Endothelial cell of umbilical vein (primary cell): ENCODE measurements around the gene SLC25A13.

ENCODE experiments used
- EZH2 ChIP-seq: IDR thresholded peaks from 2 replicates; pipeline ENCODE4 v1.6.1; 2012; ENCODE audit warnings: borderline replicate concordance, low read depth, mild to moderate bottlenecking, moderate library complexity, low read length, inconsistent platforms; ENCODE audit not compliant: severe bottlenecking
- FOS ChIP-seq: IDR thresholded peaks from 2 replicates; pipeline ENCODE4 v1.6.1; 2011; ENCODE audit warnings: mild to moderate bottlenecking, low read length, moderate library complexity, borderline replicate concordance; ENCODE audit not compliant: insufficient read depth
- JUN ChIP-seq: IDR thresholded peaks from 2 replicates; pipeline ENCODE4 v1.6.1; 2011; ENCODE audit warnings: borderline replicate concordance, low read depth; ENCODE audit not compliant: insufficient read length, insufficient read depth
- MYC ChIP-seq: IDR thresholded peaks from one replicate; pipeline ENCODE4 v1.6.1; 2011; ENCODE audit warnings: mild to moderate bottlenecking, low read depth, low read length
- POLR2A ChIP-seq: IDR thresholded peaks from 2 replicates; pipeline ENCODE4 v1.6.1; 2012; ENCODE audit warnings: low read depth, mild to moderate bottlenecking, control low read depth, low read length
- POLR2AphosphoS5 ChIP-seq: IDR thresholded peaks from 2 replicates; pipeline ENCODE4 v1.6.1; 2012; ENCODE audit warnings: low read depth, mild to moderate bottlenecking, control low read depth, low read length, moderate library complexity; ENCODE audit not compliant: insufficient read depth
- TF ChIP-seq, protein P1 (sequence below), 2 donors: IDR thresholded peaks; 1 replicate in 1 of 2; 2 replicates in 1 of 2; pipeline ENCODE4 v1.5.1; 2011; ENCODE audit warnings: low read length in 2 of 2, mild to moderate bottlenecking in 2 of 2, moderate library complexity in 2 of 2, control low read depth in 1 of 2, inconsistent platforms in 1 of 2, low read depth in 1 of 2; ENCODE audit not compliant: insufficient read depth in 1 of 2; ENCODE audit errors: extremely low read depth in 1 of 2

DNA sequence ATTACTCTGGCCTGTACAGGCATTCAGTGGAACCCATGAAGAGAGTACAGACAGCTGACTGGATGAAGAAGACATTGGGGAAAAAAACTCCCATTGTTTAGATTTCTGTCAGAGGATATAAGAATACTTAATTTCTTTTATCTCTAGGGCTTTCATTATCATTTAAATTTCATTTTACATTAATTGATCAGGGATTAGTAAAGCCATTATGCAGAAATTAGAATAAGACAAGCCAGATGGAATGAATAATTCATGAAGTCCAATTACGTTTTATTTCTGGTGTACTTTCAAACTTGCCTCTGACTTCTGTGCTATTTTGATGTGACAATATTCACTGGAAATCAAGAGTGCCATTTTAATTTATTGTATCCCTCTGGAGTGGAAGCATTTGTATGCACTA, 247.0 kb downstream of the SLC25A13 start:
- no peak for TF ChIP-seq POLR2A
- TF ChIP-seq MYC, result no peak
- no peak for TF ChIP-seq POLR2AphosphoS5
- TF ChIP-seq, protein P1, sequence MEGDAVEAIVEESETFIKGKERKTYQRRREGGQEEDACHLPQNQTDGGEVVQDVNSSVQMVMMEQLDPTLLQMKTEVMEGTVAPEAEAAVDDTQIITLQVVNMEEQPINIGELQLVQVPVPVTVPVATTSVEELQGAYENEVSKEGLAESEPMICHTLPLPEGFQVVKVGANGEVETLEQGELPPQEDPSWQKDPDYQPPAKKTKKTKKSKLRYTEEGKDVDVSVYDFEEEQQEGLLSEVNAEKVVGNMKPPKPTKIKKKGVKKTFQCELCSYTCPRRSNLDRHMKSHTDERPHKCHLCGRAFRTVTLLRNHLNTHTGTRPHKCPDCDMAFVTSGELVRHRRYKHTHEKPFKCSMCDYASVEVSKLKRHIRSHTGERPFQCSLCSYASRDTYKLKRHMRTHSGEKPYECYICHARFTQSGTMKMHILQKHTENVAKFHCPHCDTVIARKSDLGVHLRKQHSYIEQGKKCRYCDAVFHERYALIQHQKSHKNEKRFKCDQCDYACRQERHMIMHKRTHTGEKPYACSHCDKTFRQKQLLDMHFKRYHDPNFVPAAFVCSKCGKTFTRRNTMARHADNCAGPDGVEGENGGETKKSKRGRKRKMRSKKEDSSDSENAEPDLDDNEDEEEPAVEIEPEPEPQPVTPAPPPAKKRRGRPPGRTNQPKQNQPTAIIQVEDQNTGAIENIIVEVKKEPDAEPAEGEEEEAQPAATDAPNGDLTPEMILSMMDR (IDR thresholded peaks at IDR 0.05; ENCODE audit: extremely low read depth in 1 of 2, insufficient read depth in 1 of 2, low read depth in 1 of 2, low read length in 2 of 2), result no peak
- no peak for TF ChIP-seq JUN
- no peak for TF ChIP-seq EZH2
- no peak for TF ChIP-seq FOS
